Bone marrow (tissue), 2 donors: Measurements from ENCODE around the gene SZT2.

ENCODE experiments used
- DNase-seq, 2 donors: peaks; one replicate each; lab custom pipeline; 2025; lab: John Stamatoyannopoulos, UW

The SZT2 gene

GRCh38 chr1:43389326-43390313, at the start of gene SZT2, which contains the start of gene MED8:
SZT2 (plus strand) TSS chr1:43389899; CDS start chr1:43389969, 70 bp downstream.
MED8 (minus strand) TSS chr1:43389800; CDS start chr1:43389764, 36 bp downstream.
- peak; percentile 60 to 82 for DNase-seq

DNA sequence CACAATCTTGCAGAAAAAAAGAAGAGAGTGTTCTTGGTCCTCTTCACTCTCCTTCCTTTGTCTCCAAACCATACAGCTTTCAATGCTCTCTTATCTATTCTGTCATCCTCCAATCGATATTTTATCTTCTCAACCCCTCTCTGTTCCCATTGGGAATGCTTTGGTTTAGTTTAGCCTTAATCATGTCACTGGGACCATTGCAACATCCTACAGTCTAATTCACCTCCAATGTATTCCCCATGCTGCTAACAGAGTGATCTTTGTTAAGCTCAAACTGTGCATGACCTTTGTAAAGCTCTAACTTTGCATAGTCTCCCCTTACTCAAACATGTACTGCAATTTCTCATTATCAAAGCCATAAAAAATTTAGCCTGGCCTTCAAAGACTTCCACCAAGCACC, 49.1 kb upstream of the SZT2 start:
- DNase-seq: no peak

GRCh38 chr1:43344267-43344850, 45.3 kb upstream of the SZT2 start:
- DNase-seq: no peak

GRCh38 chr1:43345120-43345519, 44.6 kb upstream of the SZT2 start:
- peak in 1 of 2 donors; percentile 81 for DNase-seq

- DNase-seq: no peak
These were observed 43.1 kb upstream of the SZT2 start for GRCh38 chr1:43346636-43347035.

- no peak for DNase-seq
These were observed 41.3 kb upstream of the SZT2 start for GRCh38 chr1:43348343-43348808.

GRCh38 chr1:43348809-43349593, 40.7 kb upstream of the SZT2 start:
- DNase-seq: no peak

GRCh38 chr1:43349594-43350306, 39.9 kb upstream of the SZT2 start:
- DNase-seq: no peak

GRCh38 chr1:43350976-43351375, 38.7 kb upstream of the SZT2 start:
- DNase-seq: no peak

DNA sequence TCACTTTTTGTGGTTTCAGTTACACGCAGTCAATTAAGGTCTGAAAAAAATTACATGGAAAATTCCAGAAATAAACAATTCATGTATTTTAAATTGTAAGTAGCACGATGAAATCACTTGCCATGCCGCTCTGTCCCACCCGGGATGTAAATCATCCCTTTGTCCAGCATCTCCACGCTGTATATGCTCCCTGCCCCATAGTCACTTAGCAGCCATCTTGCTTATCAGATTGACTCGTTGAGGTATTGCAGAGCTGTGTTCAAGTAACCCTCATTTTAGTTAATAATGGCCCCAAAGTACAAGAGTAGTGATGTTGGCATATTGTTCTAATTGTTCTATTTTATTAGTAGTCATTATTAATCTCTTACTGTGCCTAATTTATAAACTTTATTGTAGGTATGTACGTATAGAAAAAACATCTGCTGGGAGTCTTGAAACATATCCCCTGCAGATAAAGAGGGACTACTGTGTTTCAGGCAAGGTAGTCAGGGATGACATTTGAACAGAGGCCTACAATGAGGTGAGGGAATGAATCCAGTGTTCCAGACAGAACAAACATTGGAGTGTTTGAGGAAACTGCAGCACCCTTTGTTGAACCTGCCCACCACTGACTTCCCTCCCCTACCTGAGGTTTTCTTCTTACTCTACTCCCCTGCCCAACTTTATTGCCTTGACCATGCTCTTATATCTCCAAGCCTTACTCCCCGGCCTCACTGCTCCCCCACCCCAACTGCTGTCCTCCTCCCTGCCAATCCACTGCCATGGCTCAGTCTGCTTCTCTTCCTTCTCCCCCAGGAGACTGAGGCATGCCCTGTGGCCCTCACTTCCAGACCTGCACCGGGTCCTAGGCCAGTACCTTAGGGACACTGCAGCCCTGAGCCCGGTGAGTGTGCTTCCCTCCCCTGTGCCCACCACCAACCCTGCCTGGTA, 38.0 kb upstream of the SZT2 start:
- DNase-seq: no peak

GRCh38 chr1:43352351-43352705, 37.4 kb upstream of the SZT2 start:
- no peak for DNase-seq

- no peak for DNase-seq
These were observed 36.8 kb upstream of the SZT2 start for GRCh38 chr1:43352881-43353280.

DNA sequence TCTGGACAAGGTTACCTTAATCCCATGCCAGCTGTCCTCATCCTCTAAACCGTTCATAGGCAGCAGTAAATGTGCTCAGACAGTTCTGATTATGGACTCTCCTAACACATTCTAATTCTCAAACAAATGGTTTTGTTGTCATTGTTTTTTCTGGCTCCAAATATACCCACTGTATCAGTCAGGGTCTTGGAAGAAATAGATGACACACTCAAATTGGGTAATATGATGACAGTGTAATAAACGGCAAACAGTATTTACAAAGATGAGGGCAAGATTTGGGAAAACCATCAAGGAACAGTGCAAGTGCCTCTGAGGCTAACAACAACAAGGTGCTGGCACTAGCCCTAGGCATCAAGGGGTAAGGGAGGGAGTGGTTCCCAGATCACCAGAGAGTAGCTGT, 35.2 kb upstream of the SZT2 start:
- no peak for DNase-seq

DNA sequence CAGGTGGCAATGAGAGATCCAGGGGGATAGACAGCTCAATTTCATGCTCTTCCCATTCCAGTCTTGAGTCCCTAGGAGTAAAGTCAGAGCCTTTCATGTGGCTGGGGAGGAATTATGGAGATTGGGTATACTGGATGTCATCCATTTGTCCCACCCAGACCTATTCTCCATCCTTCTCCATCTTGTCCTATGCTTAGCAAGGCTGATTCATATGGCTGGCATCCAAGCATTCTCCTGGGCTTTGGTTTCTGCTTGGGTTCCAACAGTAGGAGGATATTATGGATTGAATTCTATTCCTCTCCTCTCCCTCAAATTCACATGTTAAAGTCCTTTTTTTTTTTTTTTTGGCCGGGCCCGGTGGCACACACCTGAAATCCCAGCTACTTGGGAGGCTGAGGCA, 34.8 kb upstream of the SZT2 start:
- no peak for DNase-seq

DNA sequence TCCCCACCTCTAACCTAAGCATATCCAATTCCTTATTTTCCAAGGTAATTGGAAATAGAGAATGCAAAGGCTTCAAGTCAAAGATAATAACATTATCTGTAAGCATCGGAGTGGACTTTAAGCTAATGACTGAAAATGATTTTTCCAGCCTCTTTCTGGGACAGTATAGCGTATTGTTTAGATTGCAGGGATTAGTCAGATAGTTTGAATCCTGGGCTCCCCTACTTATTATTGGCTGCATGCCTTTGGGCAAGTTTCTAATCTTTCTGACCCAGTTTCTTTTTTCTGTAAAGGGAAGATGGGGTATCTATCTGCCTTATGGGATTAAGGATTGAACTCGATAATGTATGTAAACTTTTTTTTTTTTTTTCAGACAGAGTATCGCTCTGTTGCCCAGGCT, 32.4 kb upstream of the SZT2 start:
- DNase-seq: no peak

GRCh38 chr1:43358121-43358745, 31.5 kb upstream of the SZT2 start:
- peak in 1 of 2 donors; percentile 41 for DNase-seq

DNA sequence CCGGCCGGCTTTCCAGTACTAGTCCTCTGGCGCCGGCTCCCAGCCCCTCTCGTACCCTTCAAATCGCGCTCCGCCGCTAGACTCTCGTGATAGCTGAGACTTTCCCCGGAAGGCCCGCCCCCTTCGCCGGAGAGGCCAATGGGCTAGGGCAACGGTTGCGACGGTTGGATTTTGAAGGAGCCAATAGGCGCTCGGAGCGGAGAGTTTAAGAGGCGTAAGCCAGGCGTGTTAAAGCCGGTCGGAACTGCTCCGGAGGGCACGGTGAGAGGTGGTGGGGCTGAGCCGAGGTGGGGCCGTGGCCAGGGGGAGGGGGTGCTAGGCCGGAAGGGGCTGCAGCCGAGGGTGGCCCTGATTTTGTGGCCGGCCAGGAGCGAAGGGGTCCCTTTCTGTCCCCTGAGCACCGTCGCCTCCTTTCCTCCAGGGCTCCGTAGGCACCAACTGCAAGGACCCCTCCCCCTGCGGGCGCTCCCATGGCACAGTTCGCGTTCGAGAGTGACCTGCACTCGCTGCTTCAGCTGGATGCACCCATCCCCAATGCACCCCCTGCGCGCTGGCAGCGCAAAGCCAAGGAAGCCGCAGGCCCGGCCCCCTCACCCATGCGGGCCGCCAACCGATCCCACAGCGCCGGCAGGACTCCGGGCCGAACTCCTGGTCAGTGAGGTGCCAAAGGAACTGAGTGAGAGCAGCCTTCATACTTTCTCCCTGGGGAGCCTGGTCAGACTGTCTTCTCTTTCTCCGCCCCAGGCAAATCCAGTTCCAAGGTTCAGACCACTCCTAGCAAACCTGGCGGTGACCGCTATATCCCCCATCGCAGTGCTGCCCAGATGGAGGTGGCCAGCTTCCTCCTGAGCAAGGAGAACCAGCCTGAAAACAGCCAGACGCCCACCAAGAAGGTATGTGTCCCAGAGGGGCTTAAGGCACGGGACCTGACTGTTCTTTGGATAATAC, 30.7 kb upstream of the SZT2 start, which contains the start of gene CDC20:
CDC20 (plus strand) TSS at position 236 of the 948 bp plus-strand sequence; CDS start at position 471, 235 bp downstream.
- DNase-seq: peak; percentile 86 to 95

DNA sequence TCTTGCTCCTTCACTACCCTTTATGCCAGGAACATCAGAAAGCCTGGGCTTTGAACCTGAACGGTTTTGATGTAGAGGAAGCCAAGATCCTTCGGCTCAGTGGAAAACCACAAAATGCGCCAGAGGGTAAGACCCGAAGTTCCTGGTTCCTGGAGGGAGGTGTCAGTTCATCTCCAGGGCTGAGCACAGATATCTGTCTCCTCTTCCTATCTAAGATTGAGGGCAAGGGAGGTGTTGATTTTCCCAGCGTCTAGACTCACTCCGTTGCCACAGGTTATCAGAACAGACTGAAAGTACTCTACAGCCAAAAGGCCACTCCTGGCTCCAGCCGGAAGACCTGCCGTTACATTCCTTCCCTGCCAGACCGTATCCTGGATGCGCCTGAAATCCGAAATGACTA, 30.0 kb upstream of the SZT2 start:
- DNase-seq: no peak

- no peak for DNase-seq
These were observed 29.1 kb upstream of the SZT2 start for GRCh38 chr1:43360616-43361015.
